NT2/D1 (cell line): ENCODE results near the gene PLXNA2.

Source experiments
- YY1 ChIP-seq: IDR thresholded peaks from 2 replicates; pipeline ENCODE4 v1.6.1; 2011; ENCODE audit not compliant: insufficient read length, insufficient read depth
- ZNF274 ChIP-seq: IDR thresholded peaks from 2 replicates; pipeline ENCODE4 v1.6.1; 2011; ENCODE audit warnings: mild to moderate bottlenecking, low read depth, low read length

GRCh38 chr1:208047476-208047934, 196.7 kb downstream of the PLXNA2 start:
- no peak for TF ChIP-seq ZNF274
- no peak for TF ChIP-seq YY1
